ENCODE results near the gene PALD1. TPM values are rescaled to one million over a fixed set of nuclear protein-coding genes. Genes with fewer than 3 reads are reported as not detected.

The PALD1 gene
- polyA plus RNA-seq, 1 of the 3 experiments (the other 2 are of a cell fraction), result 0.16 TPM

- 70% methylated on average over 8 of the region's 8 CpGs for WGBS (ENCODE audit: low lambda C conversion rate)
- POLR2A ChIA-PET, result no interaction called here
- CTCF ChIA-PET, result interaction anchor here (2.8 kb wide), 1 partner anchor 160 kb away, joined by 8 read pairs; no protein-coding TSS in a partner anchor
- Histone ChIP-seq H3K9me2 (no peaks in the 10 kb centered on the region), H3F3A (replicated peaks; ENCODE audit: insufficient read depth) (no peaks in the 10 kb centered on the region), H3K4me3 (ENCODE audit: low read depth in 2 of 2, low read length in 1 of 2) (no peak overlapping the region), H3K4me1 (ENCODE audit: control insufficient read depth in 1 of 2, insufficient read depth in 2 of 2, low read depth in 1 of 2, low read length in 1 of 2) (peaks cover 0 to 12% of the 10 kb centered on the region in 2 experiments; a peak in 1 of 4 replicates), H3K4me2 (no peak overlapping the region), H3K9ac (no peak overlapping the region), H3K36me3 (replicated peaks in 1 of 2; ENCODE audit: control insufficient read depth in 1 of 2, insufficient read depth in 2 of 2, low read length in 1 of 2) (no peaks in the 10 kb centered on the region), H3K27me3 (ENCODE audit: insufficient read depth) (peaks cover 9% of the 10 kb centered on the region; the same call in 1 of the 2 replicates), H2AFZ (ENCODE audit: low read depth) (no peak overlapping the region), H3K27ac (ENCODE audit: low read depth in 2 of 2, low read length in 1 of 2) (no peak overlapping the region), H4K20me1 (ENCODE audit: insufficient read depth) (no peaks in the 10 kb centered on the region), H3K9me3 (no peaks in the 10 kb centered on the region), H3K79me2 (ENCODE audit: insufficient read depth) (no peaks in the 10 kb centered on the region)
- no peak for DNase-seq
- TF ChIP-seq JUND (IDR thresholded peaks at IDR 0.05) (no peak), RFX5 (IDR thresholded peaks at IDR 0.05; ENCODE audit: low read length) (no peak)
Observed at GRCh38 chr10:70599319-70599718, 120.8 kb downstream of the PALD1 start.

DNA sequence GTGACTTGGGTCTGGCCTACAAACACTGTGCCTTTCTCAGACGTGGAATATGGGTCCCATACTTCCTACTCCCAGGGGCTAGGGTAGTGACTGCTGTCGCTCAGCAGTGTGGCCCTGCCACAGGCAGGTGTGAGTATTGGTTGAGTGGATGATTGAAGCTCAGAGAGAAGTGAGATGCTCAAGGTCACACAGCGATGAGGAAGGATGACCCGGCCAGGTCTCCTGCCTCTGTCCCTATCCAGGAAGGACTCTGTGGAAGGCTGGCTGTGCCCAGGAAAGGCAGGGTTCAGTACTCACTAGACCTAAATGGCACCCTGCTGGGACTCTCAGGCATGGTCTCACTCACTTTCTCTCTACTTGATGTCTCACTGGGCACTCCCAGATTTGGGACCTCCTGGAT lies 121.2 kb downstream of the PALD1 start:
- H3K27me3 ChIP-seq (ENCODE audit: insufficient read depth), result peaks cover 8% of the 10 kb centered on the region; the same call in 1 of the 2 replicates
- no peak for TF ChIP-seq TCF12 (IDR thresholded peaks at IDR 0.05)
- TF ChIP-seq RFX5 (IDR thresholded peaks at IDR 0.05; ENCODE audit: low read length), result no peak
- TF ChIP-seq MAX (IDR thresholded peaks at IDR 0.05; ENCODE audit: low read depth), result no peak
- no peak for TF ChIP-seq POLR2AphosphoS5 (IDR thresholded peaks at IDR 0.05; ENCODE audit: low read depth, low read length)
- TF ChIP-seq GATA2 (CRISPR knock-in tag; IDR thresholded peaks at IDR 0.05), result no peak
- no peak for TF ChIP-seq MEF2A (IDR thresholded peaks at IDR 0.05; ENCODE audit: borderline replicate concordance, low read depth)
- no peak for TF ChIP-seq USF1 (IDR thresholded peaks at IDR 0.05; ENCODE audit: borderline replicate concordance, low read depth)
- H3K27ac ChIP-seq (ENCODE audit: low read depth in 2 of 2, low read length in 1 of 2), result no peak overlapping the region
- ChIA-PET CTCF (no interaction called here), POLR2A (no interaction called here)
- no peaks in the 10 kb centered on the region for H3K79me2 ChIP-seq (ENCODE audit: insufficient read depth)
- H3K36me3 ChIP-seq (replicated peaks in 1 of 2; ENCODE audit: control insufficient read depth in 1 of 2, insufficient read depth in 2 of 2, low read length in 1 of 2), result no peaks in the 10 kb centered on the region
- H3K4me2 ChIP-seq, result no peak overlapping the region
- no peaks in the 10 kb centered on the region for H3F3A ChIP-seq (replicated peaks; ENCODE audit: insufficient read depth)
- no peaks in the 10 kb centered on the region for H3K9me2 ChIP-seq
- no peak for DNase-seq
- no peak overlapping the region for H2AFZ ChIP-seq (ENCODE audit: low read depth)
- H4K20me1 ChIP-seq (ENCODE audit: insufficient read depth), result no peaks in the 10 kb centered on the region
- no peak overlapping the region for H3K4me3 ChIP-seq (ENCODE audit: low read depth in 2 of 2, low read length in 1 of 2)
- no peak overlapping the region for H3K9ac ChIP-seq
- no peaks in the 10 kb centered on the region for H3K9me3 ChIP-seq
- 56% methylated on average over 4 of the region's 4 CpGs for WGBS (ENCODE audit: low lambda C conversion rate)
- peaks cover 0 to 12% of the 10 kb centered on the region in 2 experiments; a peak in 1 of 4 replicates for H3K4me1 ChIP-seq (ENCODE audit: control insufficient read depth in 1 of 2, insufficient read depth in 2 of 2, low read depth in 1 of 2, low read length in 1 of 2)

GRCh38 chr10:70600512-70601395 lies 122.2 kb downstream of the PALD1 start:
- no peaks in the 10 kb centered on the region for H3K79me2 ChIP-seq (ENCODE audit: insufficient read depth)
- H3K4me1 ChIP-seq (ENCODE audit: control insufficient read depth in 1 of 2, insufficient read depth in 2 of 2, low read depth in 1 of 2, low read length in 1 of 2), result peaks cover 0 to 12% of the 10 kb centered on the region in 2 experiments; a peak in 1 of 4 replicates
- H3K9ac ChIP-seq, result no peak overlapping the region
- no peaks in the 10 kb centered on the region; the same call in 1 of the 2 replicates for H3K27me3 ChIP-seq (ENCODE audit: insufficient read depth)
- DNase-seq, result no peak
- H3K36me3 ChIP-seq (replicated peaks in 1 of 2; ENCODE audit: control insufficient read depth in 1 of 2, insufficient read depth in 2 of 2, low read length in 1 of 2), result no peaks in the 10 kb centered on the region
- H3F3A ChIP-seq (replicated peaks; ENCODE audit: insufficient read depth), result no peaks in the 10 kb centered on the region
- no peak for TF ChIP-seq MEF2A (IDR thresholded peaks at IDR 0.05; ENCODE audit: borderline replicate concordance, low read depth)
- TF ChIP-seq NRF1 (IDR thresholded peaks at IDR 0.05; ENCODE audit: low read depth, low read length), result no peak
- no peak for TF ChIP-seq SIN3A (IDR thresholded peaks at IDR 0.05; ENCODE audit: borderline replicate concordance, low read depth, low read length)
- TF ChIP-seq RCOR1 (IDR thresholded peaks at IDR 0.05; ENCODE audit: low read length), result no peak
- no peak for TF ChIP-seq MXI1 (IDR thresholded peaks at IDR 0.05; ENCODE audit: low read depth, low read length)
- no peak for TF ChIP-seq SMC3 (IDR thresholded peaks at IDR 0.05; ENCODE audit: low read depth, low read length)
- TF ChIP-seq, protein P1, sequence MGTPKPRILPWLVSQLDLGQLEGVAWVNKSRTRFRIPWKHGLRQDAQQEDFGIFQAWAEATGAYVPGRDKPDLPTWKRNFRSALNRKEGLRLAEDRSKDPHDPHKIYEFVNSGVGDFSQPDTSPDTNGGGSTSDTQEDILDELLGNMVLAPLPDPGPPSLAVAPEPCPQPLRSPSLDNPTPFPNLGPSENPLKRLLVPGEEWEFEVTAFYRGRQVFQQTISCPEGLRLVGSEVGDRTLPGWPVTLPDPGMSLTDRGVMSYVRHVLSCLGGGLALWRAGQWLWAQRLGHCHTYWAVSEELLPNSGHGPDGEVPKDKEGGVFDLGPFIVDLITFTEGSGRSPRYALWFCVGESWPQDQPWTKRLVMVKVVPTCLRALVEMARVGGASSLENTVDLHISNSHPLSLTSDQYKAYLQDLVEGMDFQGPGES (IDR thresholded peaks at IDR 0.05; ENCODE audit: low read depth, low read length), result no peak
- TF ChIP-seq USF1 (IDR thresholded peaks at IDR 0.05; ENCODE audit: borderline replicate concordance, low read depth), result no peak
- TF ChIP-seq NFIC (IDR thresholded peaks at IDR 0.05; ENCODE audit: borderline replicate concordance), result no peak
- POLR2A ChIA-PET, result no interaction called here
- H3K4me2 ChIP-seq, result no peak overlapping the region
- no peaks in the 10 kb centered on the region for H4K20me1 ChIP-seq (ENCODE audit: insufficient read depth)
- H3K27ac ChIP-seq (ENCODE audit: low read depth in 2 of 2, low read length in 1 of 2), result no peak overlapping the region
- no peaks in the 10 kb centered on the region for H3K9me2 ChIP-seq
- H3K9me3 ChIP-seq, result no peaks in the 10 kb centered on the region
- no peak overlapping the region for H2AFZ ChIP-seq (ENCODE audit: low read depth)
- H3K4me3 ChIP-seq (ENCODE audit: low read depth in 2 of 2, low read length in 1 of 2), result no peak overlapping the region
- 83% methylated on average over 14 of the region's 24 CpGs for WGBS (ENCODE audit: low lambda C conversion rate)
- CTCF ChIA-PET, result interaction anchor here (0.8 to 1.5 kb wide), 3 partner anchors 19 to 159 kb away, joined by 3 to 6 read pairs (median 4); partner anchors contain the start of gene ADAMTS14

Data from SK-N-SH (cell line).